Mesenchymal stem cell (in vitro differentiated cells and primary cell): ENCODE measurements around the gene SHQ1.

ENCODE experiments used
- DNase-seq: peaks from one replicate; pipeline ENCODE4 v3.0.0-alpha.2; 2013
- H2AFZ ChIP-seq: one replicate; pipeline ENCODE4 v1.6.1; 2013; ENCODE audit warnings: low read depth, mild to moderate bottlenecking, control low read depth, inconsistent platforms, low read length, moderate library complexity
- H2AK5ac ChIP-seq: 2 replicates; pipeline ENCODE4 v1.6.1; 2013; ENCODE audit warnings: low read length, moderate library complexity, mild to moderate bottlenecking, inconsistent platforms; ENCODE audit not compliant: severe bottlenecking
- H2BK120ac ChIP-seq: one replicate; pipeline ENCODE4 v1.6.1; 2013; ENCODE audit warnings: low read depth, mild to moderate bottlenecking, inconsistent platforms, low read length, moderate library complexity
- H2BK12ac ChIP-seq, 2 experiments: one replicate each; pipeline ENCODE4 v1.6.1; 2013; ENCODE audit warnings: inconsistent platforms in 2 of 2, low read length in 2 of 2, mild to moderate bottlenecking in 2 of 2, moderate library complexity in 2 of 2, control low read depth in 1 of 2
- H2BK15ac ChIP-seq: one replicate; pipeline ENCODE4 v1.6.1; 2013; ENCODE audit warnings: mild to moderate bottlenecking, low read depth, inconsistent platforms; ENCODE audit not compliant: poor library complexity, severe bottlenecking
- H2BK5ac ChIP-seq: 2 replicates; pipeline ENCODE4 v1.6.1; 2013; ENCODE audit warnings: low read depth, mild to moderate bottlenecking, low read length, control low read depth, inconsistent platforms; ENCODE audit not compliant: poor library complexity, severe bottlenecking
- H3K14ac ChIP-seq, 2 experiments: one replicate each; pipeline ENCODE4 v1.6.1; 2013; ENCODE audit warnings: inconsistent platforms in 2 of 2, low read length in 2 of 2, control low read depth in 1 of 2, mild to moderate bottlenecking in 1 of 2, moderate library complexity in 1 of 2
- H3K18ac ChIP-seq, 2 experiments: one replicate each; pipeline ENCODE4 v1.6.1; 2013; ENCODE audit warnings: inconsistent platforms in 2 of 2, low read length in 2 of 2, control low read depth in 1 of 2, low read depth in 1 of 2, mild to moderate bottlenecking in 1 of 2
- H3K23ac ChIP-seq, 2 experiments: one replicate each; pipeline ENCODE4 v1.6.1; 2013; ENCODE audit warnings: inconsistent platforms in 2 of 2, low read length in 2 of 2, mild to moderate bottlenecking in 2 of 2, moderate library complexity in 2 of 2, control low read depth in 1 of 2
- H3K27ac ChIP-seq: 2 replicates; pipeline ENCODE4 v1.5.1; 2013; ENCODE audit warnings: mild to moderate bottlenecking, moderate library complexity, low read length, control low read depth, inconsistent platforms; ENCODE audit not compliant: poor library complexity, severe bottlenecking
- H3K27me3 ChIP-seq, 2 experiments: 2 replicates each; pipeline versions ENCODE4 v1.6.1 to v1.7.0; 2013; ENCODE audit warnings: low read length in 2 of 2, mild to moderate bottlenecking in 2 of 2, moderate library complexity in 2 of 2, control low read depth in 1 of 2, inconsistent platforms in 1 of 2; ENCODE audit not compliant: control insufficient read depth in 1 of 2, insufficient read depth in 1 of 2
- H3K36me3 ChIP-seq, 2 experiments: 2 replicates each; pipeline versions ENCODE4 v1.6.1 to v1.7.0; 2013; ENCODE audit warnings: low read length in 2 of 2, control low read depth in 1 of 2, inconsistent platforms in 1 of 2, low read depth in 1 of 2, mild to moderate bottlenecking in 1 of 2; ENCODE audit not compliant: insufficient read depth in 2 of 2, control insufficient read depth in 1 of 2
- H3K4ac ChIP-seq, 2 experiments: one replicate each; pipeline ENCODE4 v1.6.1; 2013; ENCODE audit warnings: inconsistent platforms in 2 of 2, low read length in 2 of 2, mild to moderate bottlenecking in 2 of 2, moderate library complexity in 2 of 2, control low read depth in 1 of 2, low read depth in 1 of 2
- H3K4me1 ChIP-seq: 2 replicates; pipeline ENCODE4 v1.6.1; 2013; ENCODE audit warnings: low read depth, low read length, control low read depth; ENCODE audit not compliant: control insufficient read depth, insufficient read depth
- H3K4me2 ChIP-seq: 2 replicates; pipeline ENCODE4 v1.6.1; 2013; ENCODE audit warnings: low read length, mild to moderate bottlenecking, inconsistent platforms; ENCODE audit not compliant: poor library complexity, severe bottlenecking
- H3K4me3 ChIP-seq, 2 experiments: 2 replicates each; pipeline versions ENCODE4 v1.5.1 to v1.7.0; 2013; ENCODE audit warnings: low read length in 2 of 2, mild to moderate bottlenecking in 2 of 2, control low read depth in 1 of 2, low read depth in 1 of 2; ENCODE audit not compliant: insufficient read depth in 1 of 2
- H3K79me1 ChIP-seq: replicated peaks from 2 replicates; pipeline ENCODE4 v1.6.1; 2013; ENCODE audit warnings: mild to moderate bottlenecking, control low read depth, low read length, inconsistent platforms; ENCODE audit not compliant: poor library complexity, severe bottlenecking
- H3K9ac ChIP-seq: 2 replicates; pipeline ENCODE4 v1.7.0; 2013; ENCODE audit warnings: mild to moderate bottlenecking, low read length, moderate library complexity
- H3K9me3 ChIP-seq: 2 replicates; pipeline ENCODE4 v1.7.0; 2013; ENCODE audit warnings: mild to moderate bottlenecking, low read length; ENCODE audit not compliant: control insufficient read depth
- H4K8ac ChIP-seq: one replicate; pipeline ENCODE4 v1.6.1; 2013; ENCODE audit warnings: inconsistent platforms, mild to moderate bottlenecking, low read length, moderate library complexity
- H4K91ac ChIP-seq: one replicate; pipeline ENCODE4 v1.6.1; 2013; ENCODE audit warnings: mild to moderate bottlenecking, low read length, inconsistent platforms
- WGBS: methylation state at CpG from one replicate; pipeline ENCODE4 v1.1.7; 2013; ENCODE audit warnings: mixed read lengths; 5-methylcytosine and 5-hydroxymethylcytosine counted together

The SHQ1 gene

DNA sequence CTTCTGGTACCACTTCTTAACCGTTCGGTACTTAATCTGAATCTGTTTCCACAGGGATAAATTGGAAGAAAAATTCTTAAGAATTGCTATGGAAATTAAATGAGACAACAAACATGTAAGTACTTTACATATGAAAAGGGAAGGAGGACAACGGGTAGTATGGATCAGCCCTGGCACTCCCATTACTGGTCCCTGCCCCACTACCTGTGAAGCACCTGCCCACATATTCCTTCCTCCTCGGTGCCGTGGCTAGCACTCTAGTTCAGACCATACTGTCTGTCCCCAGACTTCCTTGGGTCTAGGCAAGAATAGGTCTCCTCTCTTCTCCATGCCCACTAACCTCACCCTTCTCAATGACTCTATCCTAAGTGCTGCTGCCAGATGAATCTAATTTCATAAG, 46.2 kb downstream of the SHQ1 start:
- H3K23ac ChIP-seq: peak overlapping the region in 1 of 2 experiments; percentile 5
- no peaks in the 10 kb centered on the region for H3K4me1 ChIP-seq
- H3K4ac ChIP-seq: no peak overlapping the region
- no peak overlapping the region for H4K8ac ChIP-seq
- H2BK15ac ChIP-seq: no peak overlapping the region
- H2AK5ac ChIP-seq: no peak overlapping the region
- no peak overlapping the region for H3K4me2 ChIP-seq
- no peaks in the 10 kb centered on the region for H3K79me1 ChIP-seq
- WGBS: 93% methylated on average over 5 of the region's 5 CpGs
- no peak overlapping the region for H2AFZ ChIP-seq
- H3K27ac ChIP-seq: no peak overlapping the region
- no peak overlapping the region for H2BK120ac ChIP-seq
- no peak overlapping the region for H3K18ac ChIP-seq
- DNase-seq: no peak
- no peak overlapping the region for H4K91ac ChIP-seq
- H2BK5ac ChIP-seq: no peak overlapping the region
- H3K4me3 ChIP-seq: no peak overlapping the region
- H2BK12ac ChIP-seq: no peak overlapping the region
- H3K9me3 ChIP-seq: no peaks in the 10 kb centered on the region
- H3K14ac ChIP-seq: no peak overlapping the region
- H3K36me3 ChIP-seq: peaks cover 0 to 4% of the 10 kb centered on the region in 2 experiments
- no peaks in the 10 kb centered on the region for H3K27me3 ChIP-seq
- no peak overlapping the region for H3K9ac ChIP-seq

GRCh38 chr3:72800869-72801268, 47.4 kb downstream of the SHQ1 start:
- no peaks in the 10 kb centered on the region for H3K4me1 ChIP-seq
- no peak overlapping the region for H3K18ac ChIP-seq
- no peak overlapping the region for H3K4me2 ChIP-seq
- H3K9ac ChIP-seq: no peak overlapping the region
- H3K23ac ChIP-seq: no peak overlapping the region
- DNase-seq: no peak
- no peaks in the 10 kb centered on the region for H3K27me3 ChIP-seq
- H2BK15ac ChIP-seq: no peak overlapping the region
- H2BK5ac ChIP-seq: no peak overlapping the region
- no peaks in the 10 kb centered on the region for H3K79me1 ChIP-seq
- no peak overlapping the region for H4K91ac ChIP-seq
- no peak overlapping the region for H2AFZ ChIP-seq
- no peak overlapping the region for H2AK5ac ChIP-seq
- H3K36me3 ChIP-seq: peaks cover 0 to 4% of the 10 kb centered on the region in 2 experiments
- H3K4me3 ChIP-seq: no peak overlapping the region
- H3K14ac ChIP-seq: no peak overlapping the region
- H3K27ac ChIP-seq: no peak overlapping the region
- H2BK12ac ChIP-seq: no peak overlapping the region
- H2BK120ac ChIP-seq: no peak overlapping the region
- no peak overlapping the region for H3K4ac ChIP-seq
- no peaks in the 10 kb centered on the region for H3K9me3 ChIP-seq
- H4K8ac ChIP-seq: no peak overlapping the region

- Histone ChIP-seq H3K36me3 (peaks cover 0 to 7% of the 10 kb centered on the region in 2 experiments), H3K23ac (no peak overlapping the region), H2AK5ac (no peak overlapping the region), H3K4me3 (no peak overlapping the region), H2AFZ (no peak overlapping the region), H3K4me2 (no peak overlapping the region), H2BK120ac (no peak overlapping the region), H3K9me3 (no peaks in the 10 kb centered on the region), H3K18ac (no peak overlapping the region), H3K4ac (no peak overlapping the region), H3K27ac (no peak overlapping the region), H4K8ac (no peak overlapping the region), H2BK12ac (no peak overlapping the region), H3K79me1 (no peaks in the 10 kb centered on the region), H4K91ac (no peak overlapping the region), H3K9ac (no peak overlapping the region), H2BK15ac (no peak overlapping the region), H3K14ac (no peak overlapping the region), H3K4me1 (no peaks in the 10 kb centered on the region), H3K27me3 (no peaks in the 10 kb centered on the region), H2BK5ac (no peak overlapping the region)
- no peak for DNase-seq
- no CpG with 5 or more reads among the region's 3 CpGs for WGBS
Measured at GRCh38 chr3:72798552-72799195, 49.6 kb downstream of the SHQ1 start.

DNA sequence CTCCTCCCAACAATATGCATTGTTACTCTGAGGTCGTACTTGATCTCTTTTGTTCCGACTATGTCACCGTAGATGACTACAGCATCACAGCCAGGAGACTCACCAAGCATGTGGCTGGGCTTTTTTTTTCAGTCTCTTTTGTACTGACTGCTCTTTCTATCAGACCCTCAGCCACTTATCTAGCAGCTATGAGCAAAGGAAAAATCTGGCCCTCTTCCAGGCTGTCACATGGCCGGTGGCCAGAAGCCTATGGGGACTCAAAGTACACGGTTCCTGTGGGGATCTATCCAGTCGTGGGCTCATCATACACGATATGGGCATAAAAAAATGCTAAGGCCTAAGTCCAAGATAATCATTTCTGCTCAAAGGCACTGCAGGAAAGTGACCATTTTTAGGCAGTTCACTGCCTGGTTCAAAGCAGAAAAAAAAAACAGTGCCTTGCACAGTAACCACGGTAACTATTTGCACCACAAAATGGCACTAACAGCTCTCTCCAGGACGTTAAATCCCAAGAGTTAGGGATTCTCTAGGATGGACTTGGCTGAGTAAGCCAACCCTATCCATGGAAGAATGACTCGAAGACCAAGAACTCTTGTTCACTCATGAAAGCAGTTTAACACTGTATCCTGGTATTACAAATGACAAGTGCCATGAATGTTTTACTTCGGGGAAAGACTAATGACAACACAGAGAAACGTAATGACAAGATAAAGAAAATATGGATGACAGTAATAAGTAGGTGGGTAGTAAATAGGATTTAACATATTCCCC, 50.3 kb downstream of the SHQ1 start:
- Histone ChIP-seq H2BK5ac (no peak overlapping the region), H3K27me3 (no peaks in the 10 kb centered on the region), H3K18ac (peak overlapping the region in 1 of 2 experiments; percentile 61), H3K23ac (no peak overlapping the region), H4K91ac (no peak overlapping the region), H3K4me3 (no peak overlapping the region), H3K9me3 (no peaks in the 10 kb centered on the region), H3K14ac (no peak overlapping the region), H2BK120ac (peak overlapping the region; percentile 79), H3K27ac (no peak overlapping the region), H3K4me1 (no peaks in the 10 kb centered on the region), H2AFZ (no peak overlapping the region), H2BK15ac (no peak overlapping the region), H2AK5ac (no peak overlapping the region), H3K4ac (no peak overlapping the region), H2BK12ac (no peak overlapping the region), H4K8ac (no peak overlapping the region), H3K36me3 (peaks cover 0 to 7% of the 10 kb centered on the region in 2 experiments), H3K9ac (no peak overlapping the region), H3K79me1 (no peaks in the 10 kb centered on the region), H3K4me2 (no peak overlapping the region)
- 84% methylated on average over 12 of the region's 12 CpGs for WGBS
- DNase-seq: peak; percentile 47
